GM23338 (cell line): ENCODE measurements around the gene CCDC69. TPM values are rescaled to one million over a fixed set of nuclear protein-coding genes. Genes with fewer than 3 reads are reported as not detected.

Source experiments
- ATAC-seq: fragments of 200-7000 bp; cut with Tn5 transposase; 3 replicates; pipeline ENCODE4 v1.9.1; 2020
- DNase-seq: peaks from one replicate; pipeline ENCODE4 v3.0.0-alpha.2; 2015; ENCODE audit warnings: low spot score
- H2AFZ ChIP-seq: fragments of 200-600 bp; sonication (generic); 2 replicates; pipeline ENCODE4 v1.8.0; 2016; ENCODE audit warnings: antibody characterized with exemption, mild to moderate bottlenecking, moderate library complexity
- H3F3A ChIP-seq: fragments of 200-600 bp; sonication (generic); replicated peaks from 2 replicates; pipeline ENCODE4 v1.8.0; 2017; ENCODE audit warnings: antibody characterized with exemption, mixed run types, low read depth
- H3K27ac ChIP-seq: fragments of 200-600 bp; sonication (generic); 2 replicates; pipeline ENCODE4 v1.6.1; 2016; ENCODE audit warnings: low read depth
- H3K27me3 ChIP-seq: fragments of 200-600 bp; sonication (generic); 2 replicates; pipeline ENCODE4 v1.8.0; 2016; ENCODE audit warnings: mild to moderate bottlenecking, mixed run types, moderate library complexity; ENCODE audit not compliant: insufficient read depth
- H3K36me3 ChIP-seq: fragments of 200-600 bp; sonication (generic); 2 replicates; pipeline ENCODE4 v1.8.0; 2016; ENCODE audit warnings: mild to moderate bottlenecking; ENCODE audit not compliant: insufficient read depth
- H3K4me1 ChIP-seq: fragments of 200-600 bp; sonication (generic); 2 replicates; pipeline ENCODE4 v1.8.0; 2016; ENCODE audit warnings: mild to moderate bottlenecking, moderate library complexity; ENCODE audit not compliant: insufficient read depth
- H3K4me2 ChIP-seq: fragments of 200-600 bp; sonication (generic); 2 replicates; pipeline ENCODE4 v1.7.1; 2017; ENCODE audit warnings: mixed run types
- H3K4me3 ChIP-seq: fragments of 200-600 bp; sonication (generic); 2 replicates; pipeline ENCODE4 v1.6.1; 2016; ENCODE audit warnings: mixed run types
- H3K79me2 ChIP-seq: fragments of 200-600 bp; sonication (generic); replicated peaks from 2 replicates; pipeline ENCODE4 v1.8.0; 2017; ENCODE audit warnings: mild to moderate bottlenecking; ENCODE audit not compliant: insufficient read depth
- H3K9me2 ChIP-seq: fragments of 200-600 bp; sonication (generic); 2 replicates; pipeline ENCODE4 v1.8.0; 2017; ENCODE audit not compliant: insufficient read depth
- H4K20me1 ChIP-seq: fragments of 200-600 bp; sonication (generic); replicated peaks from 2 replicates; pipeline ENCODE4 v1.8.0; 2017; ENCODE audit warnings: mild to moderate bottlenecking; ENCODE audit not compliant: insufficient read depth
- H3K27ac Mint-ChIP-seq: 2 replicates; pipeline ENCODE4 v1.8.0; 2020; ENCODE audit warnings: inconsistent platforms, mild to moderate bottlenecking, moderate library complexity, mixed read lengths
- H3K27me3 Mint-ChIP-seq: 3 replicates; pipeline ENCODE4 v1.8.0; 2022; ENCODE audit warnings: low read depth, mild to moderate bottlenecking, moderate library complexity, mixed read lengths, inconsistent platforms; ENCODE audit not compliant: insufficient read depth, poor library complexity
- H3K36me3 Mint-ChIP-seq: 3 replicates; pipeline ENCODE4 v1.8.0; 2021; ENCODE audit warnings: low read depth, mild to moderate bottlenecking, inconsistent platforms, moderate library complexity, mixed read lengths
- H3K4me1 Mint-ChIP-seq: 3 replicates; pipeline ENCODE4 v1.8.0; 2020; ENCODE audit warnings: mild to moderate bottlenecking, inconsistent platforms, mixed read lengths
- H3K4me3 Mint-ChIP-seq: 3 replicates; pipeline ENCODE4 v1.8.0; 2021; ENCODE audit warnings: moderate library complexity, mild to moderate bottlenecking, inconsistent platforms, mixed read lengths
- H3K9me3 Mint-ChIP-seq: 3 replicates; pipeline ENCODE4 v1.8.0; 2020; ENCODE audit warnings: moderate library complexity, mild to moderate bottlenecking, inconsistent platforms, mixed read lengths
- CREB1 ChIP-seq: fragments of 250-450 bp; sonication (Bioruptor Pico); IDR thresholded peaks from 2 replicates; pipeline ENCODE4 v1.5.0; 2020; ENCODE audit warnings: low read depth, mild to moderate bottlenecking, moderate library complexity
- EZH2 ChIP-seq: fragments of 200-600 bp; sonication (generic); IDR thresholded peaks from one replicate; pipeline ENCODE4 v1.8.0; 2017; ENCODE audit warnings: antibody characterized with exemption, mild to moderate bottlenecking, low read depth; ENCODE audit not compliant: unreplicated experiment
- EZH2phosphoT487 ChIP-seq: fragments of 200-600 bp; sonication (generic); IDR thresholded peaks from one replicate; pipeline ENCODE4 v1.8.1; 2018; ENCODE audit warnings: antibody characterized with exemption; ENCODE audit not compliant: unreplicated experiment
- JUNB ChIP-seq: IDR thresholded peaks from one replicate; pipeline ENCODE4 v1.6.1; 2016; ENCODE audit warnings: antibody characterized with exemption; ENCODE audit not compliant: unreplicated experiment
- NANOG ChIP-seq: IDR thresholded peaks from 2 replicates; pipeline ENCODE4 v1.6.1; 2016; ENCODE audit warnings: antibody characterized with exemption, borderline replicate concordance
- STAT1 ChIP-seq: IDR thresholded peaks from one replicate; pipeline ENCODE4 v1.6.1; 2016; ENCODE audit warnings: antibody characterized with exemption; ENCODE audit not compliant: unreplicated experiment
- ZNF114 ChIP-seq: fragments of 250-450 bp; sonication (Bioruptor Pico); IDR thresholded peaks from 2 replicates; pipeline ENCODE4 v1.5.0; 2020; ENCODE audit warnings: mild to moderate bottlenecking, moderate library complexity
- ZNF331 ChIP-seq: fragments of 250-450 bp; sonication (Bioruptor Pico); IDR thresholded peaks from 2 replicates; pipeline ENCODE4 v1.5.0; 2020; ENCODE audit warnings: low read depth, mild to moderate bottlenecking, moderate library complexity
- polyA plus RNA-seq: library from polyadenylated mRNA; unstranded; fragments of >200 nt; fragmentation: Nextera tagmentation; extraction: Ambion mirVana; gene quantifications from 2 replicates; pipeline ENCODE4 v1.2.1, GENCODE V29; 2016
- total RNA-seq: library from RNA; depleted of rRNA; stranded (reverse); fragments of >200 nt; shearing (Covaris generic); gene quantifications from 2 replicates; pipeline ENCODE4 v1.2.3, GENCODE V29; 2014
- TF ChIP-seq, protein P1 (sequence below): IDR thresholded peaks from one replicate; pipeline ENCODE4 v1.6.1; 2018; ENCODE audit warnings: antibody characterized with exemption; ENCODE audit not compliant: unreplicated experiment
- TF ChIP-seq, protein P2 (sequence below): IDR thresholded peaks from 2 replicates; pipeline ENCODE4 v1.6.1; 2016; ENCODE audit warnings: antibody characterized with exemption
- TF ChIP-seq, protein P3 (sequence below), 2 experiments: fragments of 200-600 bp in 1 of 2; sonication (generic) in 1 of 2; conservative IDR thresholded peaks; 2 replicates each; pipeline versions ENCODE4 v1.5.1 to v1.6.1; 2016 to 2017; ENCODE audit warnings: antibody characterized with exemption in 2 of 2, low read depth in 2 of 2, mild to moderate bottlenecking in 2 of 2, moderate library complexity in 1 of 2

The CCDC69 gene
- total and polyA plus RNA-seq, 2 experiments from 2014 or later, result 2.7 to 5.3 TPM

DNA sequence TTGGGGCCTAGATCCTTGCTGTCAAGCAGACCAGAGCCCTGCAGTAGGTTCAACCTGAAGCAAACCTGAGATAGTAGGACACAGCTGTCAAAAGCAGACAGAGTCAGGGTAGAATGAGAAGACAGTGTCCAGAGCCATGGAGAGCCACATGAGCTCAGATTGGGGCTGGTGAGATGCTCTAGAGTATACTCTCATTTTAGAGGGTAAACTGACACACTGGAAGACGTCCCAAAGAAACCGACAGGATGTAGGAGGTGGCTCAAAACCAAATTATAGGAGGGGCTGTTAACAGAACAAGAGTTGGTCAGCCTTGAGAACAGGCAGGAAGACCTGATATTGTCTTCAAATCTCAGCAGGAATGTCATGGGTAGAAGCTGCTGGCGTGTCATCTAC lies 11.5 kb downstream of the CCDC69 start:
- TF ChIP-seq NANOG (no peak), STAT1 (no peak), EZH2phosphoT487 (no peak), EZH2 (no peak), CREB1 (no peak)
- TF ChIP-seq, protein P1, sequence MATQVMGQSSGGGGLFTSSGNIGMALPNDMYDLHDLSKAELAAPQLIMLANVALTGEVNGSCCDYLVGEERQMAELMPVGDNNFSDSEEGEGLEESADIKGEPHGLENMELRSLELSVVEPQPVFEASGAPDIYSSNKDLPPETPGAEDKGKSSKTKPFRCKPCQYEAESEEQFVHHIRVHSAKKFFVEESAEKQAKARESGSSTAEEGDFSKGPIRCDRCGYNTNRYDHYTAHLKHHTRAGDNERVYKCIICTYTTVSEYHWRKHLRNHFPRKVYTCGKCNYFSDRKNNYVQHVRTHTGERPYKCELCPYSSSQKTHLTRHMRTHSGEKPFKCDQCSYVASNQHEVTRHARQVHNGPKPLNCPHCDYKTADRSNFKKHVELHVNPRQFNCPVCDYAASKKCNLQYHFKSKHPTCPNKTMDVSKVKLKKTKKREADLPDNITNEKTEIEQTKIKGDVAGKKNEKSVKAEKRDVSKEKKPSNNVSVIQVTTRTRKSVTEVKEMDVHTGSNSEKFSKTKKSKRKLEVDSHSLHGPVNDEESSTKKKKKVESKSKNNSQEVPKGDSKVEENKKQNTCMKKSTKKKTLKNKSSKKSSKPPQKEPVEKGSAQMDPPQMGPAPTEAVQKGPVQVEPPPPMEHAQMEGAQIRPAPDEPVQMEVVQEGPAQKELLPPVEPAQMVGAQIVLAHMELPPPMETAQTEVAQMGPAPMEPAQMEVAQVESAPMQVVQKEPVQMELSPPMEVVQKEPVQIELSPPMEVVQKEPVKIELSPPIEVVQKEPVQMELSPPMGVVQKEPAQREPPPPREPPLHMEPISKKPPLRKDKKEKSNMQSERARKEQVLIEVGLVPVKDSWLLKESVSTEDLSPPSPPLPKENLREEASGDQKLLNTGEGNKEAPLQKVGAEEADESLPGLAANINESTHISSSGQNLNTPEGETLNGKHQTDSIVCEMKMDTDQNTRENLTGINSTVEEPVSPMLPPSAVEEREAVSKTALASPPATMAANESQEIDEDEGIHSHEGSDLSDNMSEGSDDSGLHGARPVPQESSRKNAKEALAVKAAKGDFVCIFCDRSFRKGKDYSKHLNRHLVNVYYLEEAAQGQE, result no peak
- TF ChIP-seq, protein P2, sequence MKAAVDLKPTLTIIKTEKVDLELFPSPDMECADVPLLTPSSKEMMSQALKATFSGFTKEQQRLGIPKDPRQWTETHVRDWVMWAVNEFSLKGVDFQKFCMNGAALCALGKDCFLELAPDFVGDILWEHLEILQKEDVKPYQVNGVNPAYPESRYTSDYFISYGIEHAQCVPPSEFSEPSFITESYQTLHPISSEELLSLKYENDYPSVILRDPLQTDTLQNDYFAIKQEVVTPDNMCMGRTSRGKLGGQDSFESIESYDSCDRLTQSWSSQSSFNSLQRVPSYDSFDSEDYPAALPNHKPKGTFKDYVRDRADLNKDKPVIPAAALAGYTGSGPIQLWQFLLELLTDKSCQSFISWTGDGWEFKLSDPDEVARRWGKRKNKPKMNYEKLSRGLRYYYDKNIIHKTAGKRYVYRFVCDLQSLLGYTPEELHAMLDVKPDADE, result no peak
- TF ChIP-seq, protein P3, sequence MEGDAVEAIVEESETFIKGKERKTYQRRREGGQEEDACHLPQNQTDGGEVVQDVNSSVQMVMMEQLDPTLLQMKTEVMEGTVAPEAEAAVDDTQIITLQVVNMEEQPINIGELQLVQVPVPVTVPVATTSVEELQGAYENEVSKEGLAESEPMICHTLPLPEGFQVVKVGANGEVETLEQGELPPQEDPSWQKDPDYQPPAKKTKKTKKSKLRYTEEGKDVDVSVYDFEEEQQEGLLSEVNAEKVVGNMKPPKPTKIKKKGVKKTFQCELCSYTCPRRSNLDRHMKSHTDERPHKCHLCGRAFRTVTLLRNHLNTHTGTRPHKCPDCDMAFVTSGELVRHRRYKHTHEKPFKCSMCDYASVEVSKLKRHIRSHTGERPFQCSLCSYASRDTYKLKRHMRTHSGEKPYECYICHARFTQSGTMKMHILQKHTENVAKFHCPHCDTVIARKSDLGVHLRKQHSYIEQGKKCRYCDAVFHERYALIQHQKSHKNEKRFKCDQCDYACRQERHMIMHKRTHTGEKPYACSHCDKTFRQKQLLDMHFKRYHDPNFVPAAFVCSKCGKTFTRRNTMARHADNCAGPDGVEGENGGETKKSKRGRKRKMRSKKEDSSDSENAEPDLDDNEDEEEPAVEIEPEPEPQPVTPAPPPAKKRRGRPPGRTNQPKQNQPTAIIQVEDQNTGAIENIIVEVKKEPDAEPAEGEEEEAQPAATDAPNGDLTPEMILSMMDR (conservative IDR thresholded peaks at IDR 0.05; ENCODE audit: low read depth in 2 of 2), result no peak
- Histone ChIP-seq H3K79me2 (no peaks in the 10 kb centered on the region), H4K20me1 (no peaks in the 10 kb centered on the region), H3K9me2 (no peaks in the 10 kb centered on the region), H2AFZ (no peak overlapping the region), H3K27ac (no peak overlapping the region), H3K27me3 (no peaks in the 10 kb centered on the region), H3K4me1 (peaks cover 4% of the 10 kb centered on the region; the same call in 1 of the 2 replicates), H3K4me3 (no peak overlapping the region), H3F3A (no peaks in the 10 kb centered on the region), H3K36me3 (no peaks in the 10 kb centered on the region), H3K4me2 (no peak overlapping the region)
- ATAC-seq, result no peak
- Mint-ChIP-seq H3K36me3 (no peaks in the 10 kb centered on the region), H3K27ac (no peak overlapping the region), H3K27me3 (peaks cover 2% of the 10 kb centered on the region), H3K9me3 (no peaks in the 10 kb centered on the region), H3K4me1 (peaks cover 8% of the 10 kb centered on the region; the same call in 2 of the 3 replicates), H3K4me3 (no peak overlapping the region)
- no peak for DNase-seq

DNA sequence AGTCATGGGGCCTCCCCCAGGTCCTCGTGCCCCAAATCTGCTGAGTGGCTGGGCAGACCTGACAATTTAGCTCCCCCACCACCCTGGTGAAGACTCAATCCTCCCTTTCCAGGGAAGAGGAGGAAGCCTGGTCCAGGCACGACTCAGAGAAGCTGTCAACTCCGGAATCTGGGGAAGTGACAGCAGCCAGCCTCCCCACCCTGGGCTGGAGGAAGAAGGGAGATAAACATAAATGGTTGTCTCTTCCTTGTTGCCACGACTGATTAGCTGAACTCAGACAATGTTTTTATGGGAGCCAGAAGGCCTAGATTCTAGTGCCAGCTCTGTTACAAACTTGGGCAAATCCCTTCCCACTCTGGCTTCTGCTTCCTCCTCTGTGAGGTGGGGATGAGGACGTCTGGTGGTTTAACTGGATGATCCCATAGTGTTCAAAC lies 15.4 kb downstream of the CCDC69 start:
- Histone ChIP-seq H3K4me2 (no peak overlapping the region), H3K27ac (no peak overlapping the region), H3F3A (no peaks in the 10 kb centered on the region), H3K4me1 (no peaks in the 10 kb centered on the region), H2AFZ (no peak overlapping the region), H4K20me1 (no peaks in the 10 kb centered on the region), H3K9me2 (no peaks in the 10 kb centered on the region), H3K27me3 (no peaks in the 10 kb centered on the region), H3K4me3 (no peak overlapping the region), H3K36me3 (no peaks in the 10 kb centered on the region), H3K79me2 (no peaks in the 10 kb centered on the region)
- Mint-ChIP-seq H3K9me3 (no peaks in the 10 kb centered on the region), H3K27me3 (peaks cover 2% of the 10 kb centered on the region), H3K4me1 (no peaks in the 10 kb centered on the region), H3K36me3 (no peaks in the 10 kb centered on the region), H3K27ac (no peak overlapping the region), H3K4me3 (no peak overlapping the region)
- no peak for DNase-seq
- ATAC-seq, result no peak
- TF ChIP-seq STAT1, result no peak
- TF ChIP-seq ZNF114 (CRISPR knock-in tag), result no peak
- TF ChIP-seq JUNB, result no peak
- no peak for TF ChIP-seq ZNF331 (CRISPR knock-in tag)
- TF ChIP-seq EZH2phosphoT487, result no peak
